Measurements from ENCODE around the gene PPP1R9B.

The PPP1R9B gene

DNA sequence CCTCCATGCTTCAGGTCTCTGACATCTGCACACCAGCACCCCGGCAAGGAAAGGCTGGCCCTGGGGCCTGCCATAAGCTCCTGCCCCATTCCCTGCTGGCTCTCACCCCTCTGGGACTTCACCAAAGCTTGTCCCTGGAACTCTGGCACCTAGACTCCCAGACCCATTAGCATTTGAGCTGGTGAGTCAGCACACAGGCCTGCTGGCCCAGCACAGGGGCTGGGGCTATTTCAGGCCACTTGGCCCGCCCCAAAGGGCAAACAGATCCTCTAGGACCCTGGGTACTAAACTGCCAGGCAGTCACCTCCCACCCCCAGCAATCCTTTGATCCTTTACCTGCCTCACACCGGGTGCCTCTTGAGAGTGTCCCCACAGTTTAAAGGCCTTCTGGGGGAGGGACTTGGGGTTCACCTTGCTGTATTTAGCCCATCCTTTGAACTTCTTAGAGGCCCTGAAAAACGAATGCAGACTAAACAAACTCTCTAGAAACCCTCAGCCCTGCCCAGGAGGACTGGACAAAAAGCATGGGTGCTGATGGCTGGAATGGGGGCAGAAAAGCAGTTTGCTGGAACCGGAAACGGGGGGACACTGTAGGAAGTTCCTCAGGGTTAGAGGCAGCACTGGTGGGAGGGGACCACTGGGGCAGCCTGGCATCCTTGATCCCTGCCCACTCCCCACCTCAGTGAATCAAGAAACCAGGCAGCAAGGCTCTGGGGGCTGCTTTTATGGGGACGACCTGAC lies 17.3 kb downstream of the PPP1R9B start:
- DNase-seq (ENCODE audit: extremely low spot score, insufficient read length, low read depth) (no peak), FAIRE-seq (no peak)

DNA sequence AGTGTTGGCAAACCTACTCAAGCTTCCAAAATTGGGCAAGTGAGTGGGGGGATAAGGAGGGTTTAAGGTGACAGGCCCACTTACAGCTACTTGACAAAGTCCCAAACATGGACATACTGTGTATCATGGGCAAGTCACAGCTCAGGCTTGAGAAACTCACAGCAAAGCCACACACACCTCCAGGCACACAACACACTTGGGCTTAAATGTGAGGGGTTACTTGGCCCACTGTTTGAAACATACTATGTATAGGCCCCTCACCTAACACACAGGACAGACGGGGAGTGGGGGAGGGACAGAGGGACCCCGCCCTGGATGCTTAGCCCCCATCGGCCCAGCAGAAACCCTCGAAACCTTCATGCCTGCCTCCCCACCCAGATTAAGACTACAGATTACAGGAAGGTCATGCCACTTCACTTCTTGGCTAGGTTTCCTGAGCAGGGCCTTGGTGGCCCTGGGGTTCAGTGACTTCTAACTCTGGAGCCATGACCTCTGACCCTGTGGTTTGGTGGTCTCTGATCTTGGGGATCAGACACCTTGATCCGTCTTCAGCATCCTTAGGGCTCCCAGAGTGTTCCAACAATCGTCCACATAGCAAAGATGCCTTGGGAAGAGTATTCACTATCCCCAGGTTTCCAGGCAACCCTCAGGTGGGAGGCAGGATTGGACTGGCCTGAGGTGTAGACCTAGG lies 18.2 kb downstream of the PPP1R9B start:
- FAIRE-seq, result no peak
- DNase-seq (ENCODE audit: extremely low spot score, insufficient read length, low read depth), result no peak

DNA sequence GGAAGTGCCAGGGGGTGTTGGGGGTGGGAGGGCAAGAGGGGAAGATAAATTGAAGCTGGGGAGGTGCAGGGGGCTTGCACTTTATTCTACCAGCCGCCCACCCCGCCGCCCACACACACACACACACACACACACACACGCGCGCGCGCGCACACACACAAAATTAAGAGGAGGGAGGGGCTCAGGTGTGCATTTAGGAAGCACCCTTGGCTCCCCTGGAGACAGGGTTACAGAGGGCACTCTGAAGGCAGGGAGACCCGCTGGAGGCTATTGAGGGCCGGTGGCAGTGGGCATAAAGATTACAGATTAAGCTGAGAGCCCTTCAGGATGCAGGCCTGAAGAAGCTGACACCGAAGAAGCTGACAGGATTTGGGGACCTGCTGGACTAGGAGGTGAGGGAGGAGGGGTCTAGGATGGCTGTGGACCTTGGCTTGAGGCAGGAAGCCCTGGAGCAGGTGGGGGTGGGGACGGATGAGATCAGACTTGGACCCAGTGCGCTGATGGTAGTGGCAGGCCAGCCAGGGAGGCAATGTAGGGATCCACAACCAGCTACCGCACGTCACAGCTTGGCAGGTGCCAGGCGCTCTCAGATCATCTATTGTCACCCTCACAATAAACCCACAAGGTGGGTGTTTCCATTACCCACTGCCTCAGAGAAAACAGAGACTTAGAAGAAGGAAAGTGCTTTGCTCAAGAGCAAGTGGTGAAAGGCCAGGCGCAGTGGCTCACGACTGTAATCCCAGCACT lies 19.7 kb downstream of the PPP1R9B start:
- FAIRE-seq (no peak), DNase-seq (ENCODE audit: extremely low spot score, insufficient read length, low read depth) (no peak)

DNA sequence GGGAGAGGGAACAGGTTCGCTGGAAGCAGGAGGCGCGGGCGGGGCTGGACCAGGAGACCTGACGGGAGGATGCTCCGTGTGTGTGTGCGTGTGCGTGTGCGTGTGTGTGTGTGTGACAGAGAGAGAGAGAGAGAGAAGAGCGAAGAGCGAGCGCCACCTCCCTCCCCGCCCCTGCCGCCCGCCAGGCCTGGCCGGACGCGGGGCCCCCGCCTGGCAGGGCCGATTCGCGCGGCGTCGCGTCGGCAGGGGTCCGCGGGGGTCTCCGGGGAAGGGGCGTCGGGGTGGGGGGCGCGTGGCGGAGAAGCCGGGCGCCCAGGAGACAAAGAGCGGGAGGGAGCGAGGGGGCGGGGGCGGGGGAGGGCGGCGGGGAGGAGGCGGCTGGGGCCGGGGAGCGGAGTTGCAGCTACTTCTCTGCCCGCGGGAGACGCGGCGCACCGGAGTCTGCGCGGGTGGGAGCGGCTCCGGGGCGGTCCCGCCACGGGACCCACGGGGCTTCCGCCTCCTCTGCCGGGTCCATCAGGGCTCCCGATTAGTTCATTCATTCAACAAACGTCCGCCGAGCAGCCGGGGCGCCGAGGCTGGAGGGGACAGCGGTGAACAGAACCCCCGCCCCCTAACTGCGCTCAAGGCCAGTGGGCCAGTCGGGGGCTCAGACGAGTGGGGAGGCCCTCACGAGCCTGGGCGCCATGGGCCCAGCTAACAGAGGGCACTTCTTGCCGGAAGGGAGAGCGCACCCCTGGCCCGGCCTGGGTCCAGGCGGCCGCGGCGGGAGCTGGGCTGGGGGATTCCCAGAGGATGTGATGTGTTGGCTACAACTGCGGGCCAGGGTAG lies 20.5 kb downstream of the PPP1R9B start, which contains the start of gene SAMD14:
SAMD14 (minus strand) TSS at position 433 of the 831 bp plus-strand sequence. CDS start 5,201 bp downstream, outside the sequence.
- DNase-seq (ENCODE audit: extremely low spot score, insufficient read length, low read depth), result no peak
- FAIRE-seq, result no peak

DNA sequence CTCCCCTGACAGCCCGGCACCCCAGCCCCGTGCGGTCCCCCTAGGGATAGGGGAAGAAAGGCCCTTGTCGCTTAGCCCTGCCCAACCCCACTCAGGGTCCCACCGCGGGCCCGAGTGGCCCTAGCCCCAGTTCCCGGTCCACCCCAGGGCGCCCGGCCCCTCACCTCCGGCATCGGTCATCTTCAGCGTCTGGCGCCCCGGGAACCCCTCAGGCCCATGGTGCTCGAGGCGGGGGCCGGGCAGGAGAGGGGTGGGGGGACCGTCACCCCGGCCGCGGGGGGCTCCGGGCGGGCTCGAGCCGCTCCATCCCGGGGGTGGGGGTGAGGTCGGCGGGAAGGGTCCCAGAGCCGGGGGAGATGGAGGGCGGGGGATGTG lies 21.1 kb downstream of the PPP1R9B start:
- FAIRE-seq, result no peak
- DNase-seq (ENCODE audit: extremely low spot score, insufficient read length, low read depth), result no peak

DNA sequence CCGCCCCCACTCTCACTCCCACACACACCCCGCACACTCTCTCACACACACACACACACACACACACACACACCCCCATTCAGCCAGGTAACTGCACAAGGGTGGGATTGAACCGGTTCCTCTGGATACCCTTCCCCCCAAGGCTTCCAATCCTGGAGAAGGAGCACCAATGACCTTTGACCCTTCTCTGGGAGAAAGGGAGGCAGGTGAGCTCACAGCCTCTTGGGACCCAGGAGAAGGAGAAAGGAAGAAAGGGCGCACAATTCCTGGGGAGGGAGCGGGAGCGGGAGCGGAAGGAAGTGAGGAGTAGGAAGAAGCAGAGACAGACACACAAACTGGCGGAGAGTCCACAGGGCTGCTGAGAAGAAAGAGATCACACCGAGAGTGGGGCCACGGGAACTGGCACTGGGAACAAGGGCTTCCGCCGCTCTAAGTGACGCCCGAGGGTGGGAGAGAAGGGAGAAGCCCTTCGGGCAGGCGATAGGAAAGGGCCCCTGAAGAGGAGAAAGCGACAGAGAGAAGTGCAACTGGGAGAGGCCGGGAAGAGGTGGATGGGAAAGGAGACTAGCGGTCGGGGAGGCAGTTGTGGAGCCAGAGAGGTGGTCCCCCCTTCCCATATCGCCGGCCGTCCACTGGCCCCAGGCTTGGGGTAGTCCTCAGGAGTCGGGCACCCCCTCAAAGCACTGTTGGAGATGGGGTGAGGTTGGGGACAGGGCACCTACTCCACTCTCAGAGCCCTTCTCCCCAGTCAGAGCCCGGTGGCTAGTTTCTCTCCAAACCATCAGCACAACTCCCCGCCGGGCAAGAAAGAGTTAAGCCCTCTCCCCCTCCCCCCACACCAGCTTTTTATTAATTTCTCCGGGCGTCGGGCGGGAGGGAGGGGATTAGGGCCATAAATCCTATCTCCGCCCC lies 21.8 kb downstream of the PPP1R9B start:
- FAIRE-seq (no peak), DNase-seq (ENCODE audit: extremely low spot score, insufficient read length, low read depth) (no peak)

DNA sequence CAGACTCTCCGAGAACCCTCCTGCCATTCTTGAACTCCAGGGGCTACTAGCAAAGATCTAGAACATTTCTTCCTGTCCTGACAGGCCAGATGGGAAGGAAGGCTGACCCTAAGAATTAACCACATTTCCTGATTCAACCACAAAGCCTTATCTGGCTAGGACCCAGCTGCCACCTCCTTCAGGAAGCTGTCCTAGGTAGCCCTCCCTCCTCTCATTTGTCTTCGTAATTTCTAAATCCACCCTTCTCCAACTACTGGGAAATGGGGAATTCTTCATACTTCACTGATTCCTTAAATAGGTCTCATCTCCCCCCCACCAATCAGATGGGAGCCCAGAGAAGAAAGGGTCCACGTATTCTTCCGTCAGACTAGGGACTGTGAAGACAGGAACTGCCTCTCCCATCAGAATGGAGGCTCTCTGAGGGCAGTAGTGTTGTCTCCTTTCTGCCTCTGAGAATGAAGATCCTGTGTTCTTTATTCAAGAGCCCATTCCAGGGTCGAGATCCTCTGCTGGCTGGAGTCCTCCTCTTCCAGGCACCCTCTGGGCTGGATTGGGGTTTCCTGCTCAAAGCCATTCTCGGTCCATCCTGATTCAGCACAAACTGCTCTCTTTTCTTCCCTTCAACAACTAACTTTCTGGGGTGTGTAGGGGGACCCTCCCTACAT lies 22.6 kb downstream of the PPP1R9B start:
- DNase-seq (ENCODE audit: extremely low spot score, insufficient read length, low read depth) (no peak), FAIRE-seq (peak; percentile 74)

DNA sequence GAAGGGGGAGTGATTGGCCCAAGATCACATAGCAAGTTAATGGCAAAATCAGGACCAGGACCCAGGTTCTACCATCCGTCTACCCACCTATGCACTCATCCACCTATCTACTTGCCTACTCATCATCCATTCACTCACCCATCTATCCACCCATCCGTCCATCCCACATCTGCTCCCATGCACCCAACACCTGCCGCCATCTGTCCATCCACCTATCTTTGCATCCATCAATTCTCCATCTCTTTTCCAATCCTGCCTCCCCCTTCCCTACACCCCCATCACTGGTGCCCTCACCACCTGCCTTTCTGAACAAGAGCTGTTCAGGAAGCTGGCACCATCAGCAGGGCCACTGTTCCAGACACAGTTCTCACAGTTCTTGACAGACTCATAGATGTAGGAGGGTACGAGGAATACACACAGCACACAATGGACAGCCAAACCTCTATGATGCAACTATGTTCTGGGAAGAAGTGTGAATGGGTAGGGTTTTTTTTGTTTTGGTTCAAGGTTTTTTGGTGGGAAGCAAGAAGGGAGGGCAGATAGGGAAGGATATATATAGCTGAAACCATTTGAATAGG lies 25.0 kb downstream of the PPP1R9B start:
- no peak for FAIRE-seq
- no peak for DNase-seq (ENCODE audit: extremely low spot score, insufficient read length, low read depth)

DNA sequence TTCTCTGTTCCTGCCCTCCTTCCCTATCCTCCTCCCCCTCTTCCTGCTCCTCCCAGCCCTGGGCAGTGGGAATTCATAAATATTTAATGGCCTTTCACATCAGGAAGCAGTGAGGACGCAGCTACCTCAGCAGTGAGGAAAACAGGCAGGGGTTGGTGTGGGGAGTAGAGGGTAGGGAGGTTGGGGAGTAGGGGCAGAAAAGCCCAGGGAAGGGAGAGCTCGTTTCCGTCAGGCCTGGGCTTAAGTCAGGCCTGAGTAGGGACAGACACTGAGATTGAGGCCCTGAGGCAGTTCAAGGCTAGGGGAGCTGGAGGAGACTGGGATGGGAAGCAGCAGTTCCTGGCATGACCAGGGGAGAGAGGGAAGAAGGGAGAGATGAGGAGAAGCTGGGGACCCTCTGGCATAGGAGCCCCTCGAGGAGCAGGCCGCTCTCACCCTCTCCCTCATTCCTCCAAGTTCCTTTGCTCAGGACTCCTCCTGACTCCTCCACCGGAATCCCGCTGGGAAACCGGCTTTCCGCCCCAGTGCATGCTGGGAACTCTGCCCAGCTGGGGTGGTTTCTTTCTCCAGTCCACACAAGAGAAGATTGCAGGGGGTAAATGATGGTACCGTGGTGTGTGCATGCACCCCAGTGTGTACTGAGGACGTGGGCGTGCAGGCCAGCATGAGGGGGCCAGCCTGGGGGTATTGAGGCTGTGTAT lies 26.7 kb downstream of the PPP1R9B start:
- DNase-seq (ENCODE audit: extremely low spot score, insufficient read length, low read depth) (no peak), FAIRE-seq (no peak)

DNA sequence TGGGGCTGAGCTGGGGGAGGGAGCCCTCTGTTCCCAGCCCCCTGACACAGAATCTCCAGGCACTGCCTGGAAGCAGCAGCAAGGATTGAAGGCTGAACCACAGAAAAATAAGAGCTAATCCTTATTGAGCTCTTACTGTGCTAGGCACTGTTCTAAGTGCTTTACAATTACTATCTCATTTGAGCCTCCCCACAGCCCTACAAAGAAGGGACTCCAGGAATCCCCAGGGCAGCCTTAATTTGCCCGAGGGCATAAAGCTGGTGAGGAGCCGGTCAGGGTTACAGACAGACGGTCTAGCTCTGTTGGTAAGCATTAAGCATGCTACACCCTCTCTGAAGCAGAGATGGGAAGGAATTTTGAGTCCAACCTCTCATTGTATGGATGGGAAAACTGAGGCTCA lies 27.5 kb downstream of the PPP1R9B start:
- DNase-seq (ENCODE audit: extremely low spot score, insufficient read length, low read depth) (no peak), FAIRE-seq (no peak)

DNA sequence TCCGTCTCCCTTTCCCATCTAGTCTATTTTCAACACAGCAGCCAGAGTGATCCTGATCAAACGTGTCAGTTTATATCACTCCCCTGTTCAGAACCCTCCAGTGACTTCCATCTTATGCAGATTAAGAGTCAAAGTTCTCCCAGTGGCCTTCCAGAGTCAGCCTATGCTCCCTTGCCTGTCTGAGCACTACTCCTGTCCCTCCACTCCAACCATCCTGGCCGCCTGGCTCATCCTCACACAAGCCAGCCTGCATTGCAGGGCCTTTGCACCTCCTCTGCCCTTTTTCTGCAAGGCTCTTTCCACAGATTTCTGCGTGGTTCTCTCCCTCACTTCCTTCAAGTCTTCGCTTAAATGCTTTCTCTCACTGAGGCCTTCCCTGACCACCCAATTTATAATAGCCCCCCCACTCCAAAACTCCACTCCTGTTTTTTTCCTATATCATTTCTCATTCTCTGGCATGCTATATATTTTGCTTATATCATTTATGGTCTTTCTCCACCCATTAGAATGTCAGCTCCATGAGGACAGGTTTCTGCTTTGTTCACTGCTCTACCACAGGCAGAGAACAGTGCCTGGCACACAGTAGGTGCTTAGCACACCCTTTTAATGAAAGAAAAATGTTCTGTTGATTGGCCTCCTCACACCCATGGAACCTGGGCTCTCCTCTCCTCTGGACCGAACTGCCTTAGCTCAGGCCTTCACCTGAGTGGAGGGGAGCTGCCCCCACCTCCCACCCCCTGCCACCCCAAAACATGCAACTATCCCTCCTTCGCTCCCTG lies 29.8 kb downstream of the PPP1R9B start:
- no peak for FAIRE-seq

DNA sequence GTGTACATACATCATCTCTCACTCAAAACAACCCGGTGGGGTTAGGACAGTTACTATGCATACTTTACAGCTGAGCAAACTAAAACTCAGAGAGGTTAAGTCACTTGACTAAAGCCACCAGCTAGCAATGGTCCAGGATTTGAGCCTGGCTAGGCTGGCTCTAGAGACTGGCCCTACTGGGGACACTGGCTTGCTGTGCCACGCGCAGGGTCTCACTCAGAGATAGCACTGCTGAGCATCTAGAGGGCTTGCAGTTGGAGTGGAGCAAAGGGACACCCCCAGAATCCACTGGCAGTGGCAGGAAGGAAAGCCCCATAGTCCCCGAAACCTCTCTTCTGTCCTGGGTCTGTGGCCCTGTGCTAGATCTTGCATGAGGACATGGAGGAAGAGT lies 31.7 kb downstream of the PPP1R9B start:
- DNase-seq (ENCODE audit: extremely low spot score, insufficient read length, low read depth), result no peak
- FAIRE-seq, result no peak

More for the DNA sequence above, 29.8 kb downstream of the PPP1R9B start:
- no peak for DNase-seq (ENCODE audit: extremely low spot score, insufficient read length, low read depth)

DNA sequence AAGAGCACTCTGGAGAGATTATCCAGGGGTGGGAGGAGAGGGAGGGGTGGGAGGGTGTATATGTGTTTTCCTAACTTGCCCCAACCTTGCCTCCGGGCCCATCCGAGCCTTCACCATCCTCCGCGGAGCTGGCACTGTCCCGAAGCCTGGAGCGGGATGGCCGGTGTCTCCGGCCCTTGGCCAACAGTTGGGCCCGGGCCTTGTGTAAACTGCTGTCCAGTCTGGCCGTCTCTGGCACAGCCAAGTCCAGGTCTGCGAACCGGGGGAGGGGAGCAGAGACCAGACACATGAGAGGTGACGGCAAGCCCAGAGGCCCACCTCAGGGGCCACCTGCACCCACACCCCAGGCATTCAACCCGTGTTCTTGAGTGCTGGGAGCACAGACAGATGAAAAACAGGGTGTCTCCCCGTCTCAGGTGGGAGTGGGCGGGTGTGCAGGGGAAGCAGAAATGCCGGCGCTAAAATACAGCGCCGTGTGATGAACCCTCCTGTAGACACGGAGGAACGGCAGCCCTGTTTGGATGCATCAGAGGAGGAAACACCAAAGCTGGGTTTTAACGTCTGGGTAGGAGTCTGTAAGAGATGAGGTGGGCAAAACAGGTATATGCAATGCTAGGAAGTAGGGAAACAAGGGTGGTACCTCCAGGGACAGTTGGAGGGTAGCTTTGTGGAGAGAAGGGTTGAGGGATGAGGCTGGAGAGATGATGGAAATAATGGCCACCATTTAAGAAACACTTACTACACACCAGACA lies 32.2 kb downstream of the PPP1R9B start:
- FAIRE-seq (no peak), DNase-seq (ENCODE audit: extremely low spot score, insufficient read length, low read depth) (no peak)

DNA sequence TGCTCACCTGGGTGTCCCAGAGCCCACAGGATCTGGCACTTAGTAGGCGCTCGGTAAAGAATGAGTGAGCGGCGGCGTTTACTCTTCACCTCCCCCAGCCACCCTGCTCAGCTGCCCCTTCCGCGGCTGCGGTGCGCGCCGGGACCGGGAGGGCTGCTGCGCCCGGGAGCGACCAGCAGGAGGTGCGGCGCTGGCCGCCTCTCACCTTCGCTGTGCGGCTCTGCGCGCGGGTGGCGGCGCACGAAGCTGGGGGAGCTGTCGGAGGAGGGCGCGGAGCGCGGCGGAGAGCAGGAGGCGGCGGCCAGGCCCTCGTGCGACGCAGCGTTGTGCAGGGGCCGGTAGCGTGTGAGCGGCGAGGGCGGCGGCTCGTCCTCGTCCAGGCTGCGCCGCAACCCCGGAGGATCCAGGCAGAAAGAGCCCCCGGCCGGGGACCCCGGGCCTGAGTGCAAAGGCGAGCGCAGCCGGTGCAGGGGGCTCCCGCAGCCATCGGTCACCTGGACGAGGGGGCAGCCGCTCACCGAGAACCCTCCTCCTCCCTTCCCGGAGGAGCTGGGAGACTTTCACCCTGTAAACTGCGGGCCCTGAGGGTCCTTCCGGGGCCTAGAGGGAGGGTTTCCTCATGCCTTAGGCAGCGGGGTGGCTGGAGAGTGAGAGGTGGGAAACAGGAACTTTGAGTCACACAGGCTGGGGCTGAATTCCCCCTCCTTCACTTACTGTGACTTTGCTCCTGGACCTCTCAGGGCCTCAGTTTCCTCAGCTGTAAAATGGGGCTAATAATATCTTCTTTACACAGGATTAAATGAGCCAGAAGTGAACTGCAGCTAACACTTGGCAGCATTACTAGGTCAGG lies 33.0 kb downstream of the PPP1R9B start:
- FAIRE-seq (peak; percentile 31), DNase-seq (ENCODE audit: extremely low spot score, insufficient read length, low read depth) (no peak)

DNA sequence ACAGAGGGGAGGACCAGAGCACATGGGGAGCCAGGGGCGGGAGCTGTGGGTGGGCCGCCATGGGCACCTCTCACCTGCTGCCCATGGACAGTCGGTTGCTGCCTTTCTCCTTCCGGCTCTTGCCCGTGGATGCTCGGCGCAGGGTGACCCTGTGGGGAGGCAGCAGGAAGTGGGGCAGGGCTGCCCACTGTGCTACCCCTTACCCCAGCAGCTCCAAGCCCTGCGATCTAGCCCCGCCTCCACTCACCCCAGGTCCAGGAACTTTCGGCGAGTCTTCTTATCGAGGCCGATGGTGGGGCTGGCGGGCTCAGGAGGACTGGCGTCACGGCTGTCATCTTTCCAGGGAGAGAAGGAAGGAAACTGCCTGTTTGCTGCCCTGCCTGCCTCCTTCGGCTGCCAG lies 34.7 kb downstream of the PPP1R9B start:
- FAIRE-seq, result no peak

More for the DNA sequence above, 34.7 kb downstream of the PPP1R9B start:
- no peak for DNase-seq (ENCODE audit: extremely low spot score, insufficient read length, low read depth)
